Epithelial cell of umbilical artery (primary cell): ENCODE data around the gene PATL2. TPM values are rescaled to one million over a fixed set of nuclear protein-coding genes. Genes with fewer than 3 reads are reported as not detected.

Experiments used
- total RNA-seq: library from RNA; depleted of rRNA; stranded (reverse); fragments of >200 nt; gene quantifications from 2 replicates; pipeline ENCODE4 v1.2.3, GENCODE V29; 2014

PATL2 gene
- total RNA-seq, result under 0.01 and 0.76 TPM in 2 replicates

GRCh38 chr15:44711096-44711742 is at the start of gene PATL2, which contains the start of gene B2M:
Gene PATL2, minus strand, starts transcription at chr15:44711323. Its CDS starts 34,833 bp downstream, at chr15:44676490.
Gene B2M, plus strand, starts transcription at chr15:44711517. Its CDS starts 30 bp downstream, at chr15:44711547.

GRCh38 chr15:44736181-44736765 is 25.1 kb upstream of the PATL2 start, which contains the start of gene TRIM69:
Gene TRIM69, plus strand, starts transcription at chr15:44736528. Its CDS starts 177 bp downstream, at chr15:44736705.

GRCh38 chr15:44663410-44664308 is 47.5 kb downstream of the PATL2 start, which contains the start of gene SPG11:
Gene SPG11, minus strand, starts transcription at chr15:44663662. Its CDS starts 15 bp downstream, at chr15:44663647.

Other genes starting within 250 kb of the PATL2 start
- gene EIF3J, start 174.2 kb downstream of the PATL2 start, total RNA-seq, result 65.6 and 66.0 TPM in 2 replicates
- gene SPG11, start 47.7 kb downstream of the PATL2 start, total RNA-seq, result 35.1 and 36.1 TPM in 2 replicates
- gene B2M, start 194 bp upstream of the PATL2 start, total RNA-seq, result 1,506 and 2,841 TPM in 2 replicates
- gene TRIM69, start 25.2 kb upstream of the PATL2 start, total RNA-seq, result 7.1 and 34.3 TPM in 2 replicates
- gene TERB2, start 245.4 kb upstream of the PATL2 start, total RNA-seq, result not detected in 2 replicates